GM19463 (cell line): ENCODE results near the gene LRP10.

ENCODE experiments used
- ATAC-seq: cut with Tn5 transposase; IDR thresholded peaks from one replicate; pipeline ENCODE4 v1.9.1; 2021; ENCODE audit warnings: mild to moderate bottlenecking, moderate library complexity; ENCODE audit not compliant: unreplicated experiment

The LRP10 gene

DNA sequence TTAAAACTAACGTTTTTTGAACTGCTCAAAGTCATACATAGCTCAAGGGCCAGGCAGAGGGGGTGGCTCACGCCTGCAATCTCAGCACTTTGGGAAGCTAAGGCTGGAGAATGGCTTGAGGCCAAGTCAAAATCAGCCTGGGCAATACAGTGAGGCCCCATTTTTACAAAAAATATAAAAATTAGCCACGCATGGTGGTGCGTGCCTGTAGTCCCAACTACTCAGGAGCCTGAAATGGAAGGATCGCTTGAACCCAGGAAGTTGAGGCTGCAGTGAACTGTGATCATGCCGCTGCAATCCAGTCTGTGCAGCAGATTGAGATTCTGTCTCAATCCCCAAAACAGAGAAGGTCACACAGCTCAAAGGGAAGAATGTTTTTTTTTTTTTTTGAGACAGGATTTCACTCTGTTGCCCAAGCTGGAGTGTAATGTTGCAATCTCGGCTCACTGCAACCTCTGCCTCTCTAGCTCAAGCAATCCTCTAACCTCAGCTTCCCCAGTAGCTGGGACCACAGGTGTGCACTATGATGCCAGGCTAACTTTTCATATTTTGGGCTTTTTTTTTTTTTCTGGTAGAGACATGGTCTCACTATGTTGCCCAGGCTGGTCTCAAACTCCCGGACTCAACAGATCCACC is 44.5 kb downstream of the LRP10 start:
- ATAC-seq, result no peak

- peak; percentile 91 for ATAC-seq
These were observed 47.5 kb downstream of the LRP10 start, which contains the start of gene RBM23 for GRCh38 chr14:22918804-22919600. RBM23 (minus strand) TSS chr14:22919149.

- ATAC-seq, result peak; percentile 5
These were observed 48.0 kb downstream of the LRP10 start for GRCh38 chr14:22919601-22919921.

GRCh38 chr14:22920697-22921096 is 49.2 kb downstream of the LRP10 start:
- ATAC-seq, result no peak

GRCh38 chr14:22922294-22922693 is 50.8 kb downstream of the LRP10 start:
- no peak for ATAC-seq

GRCh38 chr14:22923746-22924145 is 52.2 kb downstream of the LRP10 start:
- no peak for ATAC-seq

GRCh38 chr14:22925513-22925912 is 54.0 kb downstream of the LRP10 start:
- ATAC-seq, result no peak

DNA sequence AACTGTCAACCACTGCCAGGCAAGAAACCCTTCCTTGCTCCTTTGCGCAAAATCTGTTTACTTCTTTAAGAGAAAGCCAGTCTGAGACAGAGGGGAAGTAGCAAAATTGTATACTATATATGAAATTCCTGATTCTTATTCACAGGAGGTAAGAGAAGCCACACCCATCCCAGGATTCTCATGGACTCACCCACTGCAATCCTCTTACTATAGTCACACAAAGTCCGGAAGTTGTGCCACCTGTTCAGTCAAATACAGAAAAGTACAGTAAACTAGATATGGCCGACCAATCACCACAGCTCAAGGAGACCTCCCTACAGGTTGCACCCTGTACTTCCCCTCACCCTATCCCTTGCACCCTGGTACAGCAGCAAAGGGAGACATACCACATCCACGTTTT is 54.8 kb downstream of the LRP10 start:
- no peak for ATAC-seq

DNA sequence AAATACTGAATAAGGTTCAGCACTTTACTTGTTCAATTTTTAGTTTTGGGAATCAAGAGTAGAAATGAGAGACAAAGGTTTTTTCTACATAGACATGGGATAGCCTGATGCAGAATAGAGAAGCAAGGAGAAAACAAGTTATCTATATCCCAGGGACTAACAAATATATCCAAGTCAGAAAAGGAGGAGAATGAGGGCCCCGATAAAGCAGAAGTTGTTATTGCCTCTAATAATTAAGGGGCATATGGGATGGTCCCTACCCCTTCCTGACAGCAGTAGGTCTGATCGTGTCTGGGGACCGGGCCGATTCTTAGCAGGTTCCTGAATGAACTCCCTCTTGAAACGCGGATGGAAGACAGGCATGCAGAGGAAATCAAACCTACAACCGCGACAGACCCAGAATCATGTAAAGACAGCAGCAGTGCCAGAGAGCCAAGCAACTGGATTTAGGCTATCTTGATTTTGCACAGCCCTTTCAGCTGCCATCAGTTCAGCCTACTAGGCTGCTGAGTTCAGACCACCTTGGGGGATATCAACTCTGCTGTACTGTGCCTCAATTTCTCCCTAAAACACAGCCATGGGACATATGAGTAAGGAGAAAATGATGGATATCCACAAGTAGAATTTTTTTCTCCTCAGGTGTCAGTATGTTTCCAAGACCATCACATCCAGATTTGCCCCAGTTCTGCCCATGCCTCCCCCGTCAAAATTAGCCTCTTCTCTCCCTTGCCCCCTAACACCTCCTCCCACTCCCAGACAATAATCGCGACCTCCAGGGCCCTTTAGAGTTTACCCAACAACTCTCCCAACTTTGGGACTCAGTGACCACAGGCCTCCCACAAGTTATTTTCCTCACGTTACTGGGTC is 56.9 kb downstream of the LRP10 start:
- ATAC-seq, result no peak

DNA sequence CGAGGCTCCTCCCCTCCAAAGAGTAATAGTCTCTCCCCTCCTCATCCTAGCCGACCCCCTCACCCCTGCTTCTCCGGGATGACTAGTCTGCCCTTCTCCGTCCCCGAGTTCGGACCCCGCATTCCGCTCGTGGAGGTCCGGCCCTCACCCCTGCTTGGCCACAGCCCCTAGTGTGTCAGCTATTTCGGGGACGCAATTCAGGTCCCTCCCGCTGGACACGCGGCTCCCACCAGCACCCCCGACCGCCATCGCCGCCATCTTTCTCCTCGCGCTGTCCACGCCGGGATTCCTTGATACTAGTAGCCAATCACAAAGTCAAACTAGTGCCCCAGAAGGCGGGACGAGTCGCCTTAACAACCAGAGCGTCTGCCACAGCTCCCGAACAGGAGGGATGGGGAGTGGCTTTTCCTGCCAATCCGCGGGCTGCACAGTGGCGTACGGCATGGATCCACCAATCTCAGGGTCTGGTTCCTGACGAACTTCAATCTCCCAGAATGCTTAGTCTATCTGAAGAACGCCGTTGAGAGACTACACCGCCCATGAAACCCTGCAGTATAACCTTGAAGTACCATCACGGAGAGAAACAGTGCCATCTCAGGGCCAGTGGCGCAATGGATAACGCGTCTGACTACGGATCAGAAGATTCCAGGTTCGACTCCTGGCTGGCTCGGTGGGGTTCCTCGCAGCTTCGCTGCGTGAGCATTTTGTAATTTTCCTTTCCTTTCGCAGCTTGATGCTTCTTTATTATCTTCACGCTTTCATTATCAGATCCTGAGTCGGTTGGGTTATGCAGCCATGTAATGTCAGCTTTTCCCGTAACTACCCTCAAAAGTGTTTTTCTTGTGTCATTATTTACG is 57.8 kb downstream of the LRP10 start, which contains the start of gene PRMT5:
Gene PRMT5, minus strand, starts transcription at position 273 of the 857 bp plus-strand sequence. Its CDS starts 15 bp downstream, at position 258.
- ATAC-seq, result peak; percentile 93

- ATAC-seq, result peak; percentile 1
These were observed 58.4 kb downstream of the LRP10 start for GRCh38 chr14:22929961-22930364.
